ENCODE results near the gene GFER. TPM values are rescaled to one million over a fixed set of nuclear protein-coding genes. Genes with fewer than 3 reads are reported as not detected.

GFER gene
- total and polyA plus RNA-seq, 10 of the 15 experiments (the other 5 are each of a cell fraction or from before 2014, with no cell fraction given) = 2.4 to 57.7 (median 31.3) TPM

- no peak for TF ChIP-seq HSF1 (IDR thresholded peaks at IDR 0.05; ENCODE audit: low read depth, low read length)
- peak; percentile 37; the same call in 1 of the 2 replicates for TF ChIP-seq SPI1 (IDR thresholded peaks at IDR 0.05; ENCODE audit: borderline replicate concordance, insufficient read depth, low read depth, low read length)
- peak; percentile 80 for TF ChIP-seq JUNB (IDR thresholded peaks at IDR 0.05)
- no peak for TF ChIP-seq YBX1 (IDR thresholded peaks at IDR 0.05)
- TF ChIP-seq SMAD1 (IDR thresholded peaks at IDR 0.05; ENCODE audit: low read depth, partially characterized antibody) = no peak
- no peak for TF ChIP-seq REST (IDR thresholded peaks at IDR 0.05; ENCODE audit: low read depth, low read length)
- no peak for TF ChIP-seq MTA3 (IDR thresholded peaks at IDR 0.05; ENCODE audit: borderline replicate concordance, low read length)
- no peak for TF ChIP-seq SRF (IDR thresholded peaks at IDR 0.05; ENCODE audit: low read depth in 2 of 2, low read length in 2 of 2)
- peak; percentile 45; the same call in 1 of the 2 replicates for TF ChIP-seq ZNF687 (IDR thresholded peaks at IDR 0.05)
- no peak; the same call in 1 of the 2 replicates for TF ChIP-seq RFX5 (IDR thresholded peaks at IDR 0.05; ENCODE audit: low read depth, low read length)
- TF ChIP-seq RCOR1 (conservative IDR thresholded peaks at IDR 0.05; ENCODE audit: low read depth, low read length) = no peak
- no peak for TF ChIP-seq SREBF1 (IDR thresholded peaks at IDR 0.05; ENCODE audit: low read length)
- TF ChIP-seq ATF2 (IDR thresholded peaks at IDR 0.05; ENCODE audit: low read length) = no peak
- peak; percentile 40; the same call in 1 of the 2 replicates for TF ChIP-seq SMARCA5 (IDR thresholded peaks at IDR 0.05)
- no peak for TF ChIP-seq NFXL1 (IDR thresholded peaks at IDR 0.05; ENCODE audit: borderline replicate concordance)
- peak; percentile 23; the same call in 1 of the 3 replicates for TF ChIP-seq POU2F2 (IDR thresholded peaks at IDR 0.05; ENCODE audit: borderline replicate concordance, low read depth, low read length)
- peak; percentile 79; the same call in 1 of the 2 replicates for TF ChIP-seq POLR2AphosphoS5 (IDR thresholded peaks at IDR 0.05; ENCODE audit: low read length)
- no peak for TF ChIP-seq KDM1A (IDR thresholded peaks at IDR 0.05; ENCODE audit: borderline replicate concordance)
- TF ChIP-seq MEF2A (IDR thresholded peaks at IDR 0.05; ENCODE audit: insufficient read depth, low read depth, low read length) = no peak
Observed at GRCh38 chr16:1942810-1943726, 40.9 kb upstream of the GFER start, which contains the start of gene MSRB1 (continued).
